H9 (cell line): Measurements from ENCODE around the gene WIPI1. TPM values are rescaled to one million over a fixed set of nuclear protein-coding genes. Genes with fewer than 3 reads are reported as not detected.

ENCODE experiments used
- DNase-seq: peaks from one replicate; pipeline ENCODE4 v3.0.0-alpha.2; 2017
- H2AFZ ChIP-seq: one replicate; pipeline ENCODE4 v1.6.1; 2013; ENCODE audit warnings: mild to moderate bottlenecking, low read length, control low read depth, moderate library complexity
- H2AK5ac ChIP-seq: 2 replicates; pipeline ENCODE4 v1.6.1; 2013; ENCODE audit warnings: low read length, control low read depth, mixed read lengths; ENCODE audit not compliant: insufficient read length
- H2BK120ac ChIP-seq: one replicate; pipeline ENCODE4 v1.6.1; 2013; ENCODE audit warnings: low read depth, mild to moderate bottlenecking, low read length, control low read depth, inconsistent platforms; ENCODE audit not compliant: poor library complexity, severe bottlenecking
- H2BK12ac ChIP-seq: 2 replicates; pipeline ENCODE4 v1.6.1; 2013; ENCODE audit warnings: low read length, control low read depth, mixed read lengths, low read depth; ENCODE audit not compliant: insufficient read length
- H2BK15ac ChIP-seq: 2 replicates; pipeline ENCODE4 v1.6.1; 2013; ENCODE audit warnings: low read depth, low read length, control low read depth
- H2BK20ac ChIP-seq: one replicate; pipeline ENCODE4 v1.6.1; 2013; ENCODE audit warnings: low read depth, mild to moderate bottlenecking, low read length, control low read depth, inconsistent platforms; ENCODE audit not compliant: poor library complexity, severe bottlenecking
- H2BK5ac ChIP-seq: 2 replicates; pipeline ENCODE4 v1.6.1; 2013; ENCODE audit warnings: low read length, control low read depth, mixed read lengths; ENCODE audit not compliant: insufficient read length
- H3K14ac ChIP-seq: 2 replicates; pipeline ENCODE4 v1.6.1; 2013; ENCODE audit warnings: low read length, control low read depth; ENCODE audit not compliant: insufficient read depth
- H3K18ac ChIP-seq: 2 replicates; pipeline ENCODE4 v1.6.1; 2013; ENCODE audit warnings: low read depth, mild to moderate bottlenecking, mixed read lengths, low read length, control low read depth; ENCODE audit not compliant: insufficient read length
- H3K23ac ChIP-seq: 2 replicates; pipeline ENCODE4 v1.6.1; 2013; ENCODE audit warnings: low read length, control low read depth, mixed read lengths, low read depth; ENCODE audit not compliant: insufficient read length
- H3K23me2 ChIP-seq: 2 replicates; pipeline ENCODE4 v1.6.1; 2013; ENCODE audit warnings: low read depth, mild to moderate bottlenecking, mixed read lengths, low read length, control low read depth; ENCODE audit not compliant: insufficient read length, poor library complexity, severe bottlenecking
- H3K27ac ChIP-seq: 2 replicates; pipeline ENCODE4 v1.5.1; 2013; ENCODE audit warnings: low read length, control low read depth, mixed read lengths, low read depth; ENCODE audit not compliant: insufficient read length
- H3K27me3 ChIP-seq: 2 replicates; pipeline ENCODE4 v1.6.1; 2013; ENCODE audit warnings: low read length, control low read depth, inconsistent platforms; ENCODE audit not compliant: insufficient read depth
- H3K4ac ChIP-seq: 2 replicates; pipeline ENCODE4 v1.6.1; 2013; ENCODE audit warnings: low read depth, mild to moderate bottlenecking, control low read depth, inconsistent platforms, low read length, moderate library complexity
- H3K4me1 ChIP-seq: 2 replicates; pipeline ENCODE4 v1.6.1; 2013; ENCODE audit warnings: low read length, control low read depth, inconsistent platforms; ENCODE audit not compliant: insufficient read depth
- H3K4me2 ChIP-seq: 2 replicates; pipeline ENCODE4 v1.6.1; 2013; ENCODE audit warnings: low read length, control low read depth, mixed read lengths; ENCODE audit not compliant: insufficient read length, insufficient read depth
- H3K56ac ChIP-seq: 2 replicates; pipeline ENCODE4 v1.6.1; 2013; ENCODE audit warnings: low read depth, mild to moderate bottlenecking, mixed read lengths, low read length, control low read depth; ENCODE audit not compliant: insufficient read length
- H3K79me1 ChIP-seq: 2 replicates; pipeline ENCODE4 v1.6.1; 2013; ENCODE audit warnings: low read depth, mild to moderate bottlenecking, moderate library complexity, low read length, control low read depth, inconsistent platforms; ENCODE audit not compliant: insufficient read depth, poor library complexity, severe bottlenecking
- H3K79me2 ChIP-seq: 2 replicates; pipeline ENCODE4 v1.6.1; 2013; ENCODE audit warnings: low read length, control low read depth, inconsistent platforms; ENCODE audit not compliant: insufficient read depth
- H3K9ac ChIP-seq: 2 replicates; pipeline ENCODE4 v1.6.1; 2013; ENCODE audit warnings: low read length, control low read depth, mixed read lengths; ENCODE audit not compliant: insufficient read length; ENCODE audit errors: extremely low read depth
- H3K9me3 ChIP-seq: one replicate; pipeline ENCODE4 v1.6.1; 2013; ENCODE audit warnings: low read depth, low read length, inconsistent platforms; ENCODE audit not compliant: control insufficient read depth
- H3T11ph ChIP-seq: one replicate; pipeline ENCODE4 v1.6.1; 2013; ENCODE audit warnings: mild to moderate bottlenecking, low read length, control low read depth, inconsistent platforms
- H4K20me1 ChIP-seq: one replicate; pipeline ENCODE4 v1.6.1; 2013; ENCODE audit not compliant: control insufficient read depth, insufficient read length, insufficient read depth
- H4K5ac ChIP-seq: 2 replicates; pipeline ENCODE4 v1.6.1; 2013; ENCODE audit warnings: low read depth, mild to moderate bottlenecking, mixed read lengths, low read length, control low read depth; ENCODE audit not compliant: insufficient read length
- H4K8ac ChIP-seq: replicated peaks from 2 replicates; pipeline ENCODE4 v1.6.1; 2013; ENCODE audit warnings: low read length, control low read depth, mixed read lengths, low read depth; ENCODE audit not compliant: insufficient read length
- H4K91ac ChIP-seq: 2 replicates; pipeline ENCODE4 v1.6.1; 2013; ENCODE audit warnings: low read depth, mild to moderate bottlenecking, moderate library complexity, mixed read lengths, low read length, control low read depth; ENCODE audit not compliant: insufficient read length
- H3K27ac Mint-ChIP-seq, 3 experiments: 2 replicates in 2 of 3; 3 replicates in 1 of 3; pipeline ENCODE4 v1.8.0; 2020 to 2021; ENCODE audit warnings: mixed read lengths in 3 of 3, mild to moderate bottlenecking in 1 of 3, moderate library complexity in 1 of 3
- H3K27me3 Mint-ChIP-seq: 2 replicates; pipeline ENCODE4 v1.8.0; 2021; ENCODE audit warnings: low read depth, mild to moderate bottlenecking, moderate library complexity, mixed read lengths
- H3K36me3 Mint-ChIP-seq, 3 experiments: 2 replicates in 2 of 3; 3 replicates in 1 of 3; pipeline ENCODE4 v1.8.0; 2020 to 2021; ENCODE audit warnings: low read depth in 3 of 3, mixed read lengths in 3 of 3; ENCODE audit not compliant: insufficient read depth in 1 of 3
- H3K4me1 Mint-ChIP-seq, 2 experiments: 2 replicates each; pipeline ENCODE4 v1.8.0; 2020; ENCODE audit warnings: mixed read lengths in 2 of 2
- H3K4me3 Mint-ChIP-seq, 2 experiments: 2 replicates in 1 of 2; 3 replicates in 1 of 2; pipeline ENCODE4 v1.8.0; 2020 to 2021; ENCODE audit warnings: mild to moderate bottlenecking in 2 of 2, mixed read lengths in 2 of 2, moderate library complexity in 1 of 2
- H3K9me3 Mint-ChIP-seq, 2 experiments: 2 replicates in 1 of 2; 3 replicates in 1 of 2; pipeline ENCODE4 v1.8.0; 2020; ENCODE audit warnings: mild to moderate bottlenecking in 2 of 2, mixed read lengths in 2 of 2, moderate library complexity in 1 of 2
- WGBS: extraction: QIAGEN DNeasy Blood & Tissue Kit; methylation state at CpG from one replicate; pipeline ENCODE4 v1.1.7; 2013; ENCODE audit warnings: missing lambda C conversion rate, low lambda C conversion rate, mixed read lengths; ENCODE audit not compliant: insufficient read length; ENCODE audit errors: extremely low coverage; 5-methylcytosine and 5-hydroxymethylcytosine counted together
- total RNA-seq: library from RNA; stranded (reverse); gene quantifications from 2 replicates; pipeline ENCODE4 v1.2.1, GENCODE V29; 2021
- TF ChIP-seq, protein P1 (sequence below): fragments of 200-600 bp; sonication (generic); conservative IDR thresholded peaks from 3 replicates; pipeline ENCODE4 v1.8.0; 2021; ENCODE audit warnings: antibody characterized with exemption, mild to moderate bottlenecking

Gene WIPI1
- total RNA-seq, 1 experiment from 2014 or later, result 15.4 TPM

DNA sequence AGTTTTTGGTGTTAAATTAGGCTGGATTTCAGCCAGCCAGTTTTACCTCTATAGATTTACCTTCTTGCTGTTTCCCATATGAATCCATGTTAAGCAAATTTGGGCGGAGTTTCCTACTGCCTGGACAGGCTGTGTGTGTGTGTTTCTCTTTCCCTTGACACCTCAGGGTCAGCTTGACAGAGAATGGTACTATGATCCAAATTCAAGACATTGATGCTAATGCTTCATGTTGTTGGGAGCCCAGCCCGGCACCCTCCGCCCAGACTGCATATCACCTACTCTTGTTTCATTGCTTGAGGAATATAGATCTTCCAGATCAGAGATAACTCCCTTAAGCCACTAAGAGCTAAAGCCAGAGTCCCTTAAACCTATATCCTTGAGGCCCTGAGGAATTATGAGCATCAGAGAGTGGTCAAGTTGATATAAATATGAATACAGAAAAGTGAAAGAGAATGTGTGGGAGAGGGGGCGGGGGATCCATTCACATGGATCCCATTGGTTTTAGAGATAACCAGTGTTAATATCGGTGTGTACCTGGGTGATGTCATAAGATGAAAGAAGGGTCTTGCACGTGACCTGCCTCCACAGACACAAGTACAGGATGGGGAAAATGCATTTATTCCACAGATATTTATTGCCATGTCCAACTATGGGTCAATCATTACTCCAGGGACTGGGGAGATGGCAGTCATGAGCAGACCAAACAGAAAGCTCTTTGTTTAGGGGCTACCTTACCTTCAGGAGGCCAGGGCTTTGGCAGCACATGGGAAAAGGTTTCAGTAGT lies 69.7 kb downstream of the WIPI1 start:
- Histone ChIP-seq H3K79me2 (no peaks in the 10 kb centered on the region), H3K4ac (no peak overlapping the region), H3T11ph (no peak overlapping the region), H2BK12ac (no peak overlapping the region), H2BK20ac (no peak overlapping the region), H2BK15ac (no peak overlapping the region), H3K14ac (no peak overlapping the region), H3K9me3 (no peaks in the 10 kb centered on the region), H4K8ac (no peak overlapping the region), H4K20me1 (no peaks in the 10 kb centered on the region), H3K79me1 (no peaks in the 10 kb centered on the region), H3K18ac (no peak overlapping the region), H3K23ac (no peak overlapping the region), H3K27me3 (no peaks in the 10 kb centered on the region), H2BK120ac (no peak overlapping the region), H4K5ac (no peak overlapping the region), H3K9ac (no peak overlapping the region), H3K23me2 (no peaks in the 10 kb centered on the region), H3K4me2 (no peak overlapping the region), H4K91ac (no peak overlapping the region), H3K4me1 (no peaks in the 10 kb centered on the region), H3K56ac (no peak overlapping the region), H2AFZ (no peak overlapping the region), H2AK5ac (no peak overlapping the region), H3K27ac (no peak overlapping the region), H2BK5ac (no peak overlapping the region)
- H3K27me3 Mint-ChIP-seq, result peaks cover 4% of the 10 kb centered on the region; the same call in 1 of the 2 replicates
- H3K4me1 Mint-ChIP-seq, result peaks cover 3 to 6% of the 10 kb centered on the region in 2 experiments; a peak in 3 of 4 replicates
- peak; percentile 22 for DNase-seq
- TF ChIP-seq, protein P1, sequence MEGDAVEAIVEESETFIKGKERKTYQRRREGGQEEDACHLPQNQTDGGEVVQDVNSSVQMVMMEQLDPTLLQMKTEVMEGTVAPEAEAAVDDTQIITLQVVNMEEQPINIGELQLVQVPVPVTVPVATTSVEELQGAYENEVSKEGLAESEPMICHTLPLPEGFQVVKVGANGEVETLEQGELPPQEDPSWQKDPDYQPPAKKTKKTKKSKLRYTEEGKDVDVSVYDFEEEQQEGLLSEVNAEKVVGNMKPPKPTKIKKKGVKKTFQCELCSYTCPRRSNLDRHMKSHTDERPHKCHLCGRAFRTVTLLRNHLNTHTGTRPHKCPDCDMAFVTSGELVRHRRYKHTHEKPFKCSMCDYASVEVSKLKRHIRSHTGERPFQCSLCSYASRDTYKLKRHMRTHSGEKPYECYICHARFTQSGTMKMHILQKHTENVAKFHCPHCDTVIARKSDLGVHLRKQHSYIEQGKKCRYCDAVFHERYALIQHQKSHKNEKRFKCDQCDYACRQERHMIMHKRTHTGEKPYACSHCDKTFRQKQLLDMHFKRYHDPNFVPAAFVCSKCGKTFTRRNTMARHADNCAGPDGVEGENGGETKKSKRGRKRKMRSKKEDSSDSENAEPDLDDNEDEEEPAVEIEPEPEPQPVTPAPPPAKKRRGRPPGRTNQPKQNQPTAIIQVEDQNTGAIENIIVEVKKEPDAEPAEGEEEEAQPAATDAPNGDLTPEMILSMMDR, result no peak
- H3K27ac Mint-ChIP-seq, result peak overlapping the region in 1 of 3 experiments; percentile 37; a peak in 1 of 7 replicates
- WGBS, result no CpG with 5 or more reads among the region's 6 CpGs
- no peaks in the 10 kb centered on the region for H3K9me3 Mint-ChIP-seq
- H3K36me3 Mint-ChIP-seq, result no peaks in the 10 kb centered on the region
- H3K4me3 Mint-ChIP-seq, result no peak overlapping the region
